IgD-negative memory B cell (primary cell): ENCODE measurements around the gene R3HDM1. TPM values are rescaled to one million over a fixed set of nuclear protein-coding genes. Genes with fewer than 3 reads are reported as not detected.
A peak's percentile ranks its signal among the peaks of the same experiment; 100 is the strongest.

Experiments
- H3K27ac Mint-ChIP-seq, 3 donors: one replicate each; pipeline ENCODE4 v1.8.0; 2020 to 2022; ENCODE audit warnings: mild to moderate bottlenecking in 3 of 3, mixed read lengths in 3 of 3, moderate library complexity in 1 of 3
- H3K27me3 Mint-ChIP-seq: one replicate; pipeline ENCODE4 v1.8.0; 2021; ENCODE audit warnings: mixed read lengths
- H3K36me3 Mint-ChIP-seq: one replicate; pipeline ENCODE4 v1.8.0; 2020; ENCODE audit warnings: mild to moderate bottlenecking, mixed read lengths
- H3K4me1 Mint-ChIP-seq, 3 donors: one replicate each; pipeline ENCODE4 v1.8.0; 2020 to 2022; ENCODE audit warnings: mixed read lengths in 3 of 3, mild to moderate bottlenecking in 1 of 3
- H3K4me3 Mint-ChIP-seq, 4 donors: one replicate each; pipeline ENCODE4 v1.8.0; 2020 to 2022; ENCODE audit warnings: mild to moderate bottlenecking in 4 of 4, mixed read lengths in 4 of 4, moderate library complexity in 3 of 4
- H3K9me3 Mint-ChIP-seq, 3 donors: one replicate each; pipeline ENCODE4 v1.8.0; 2020 to 2021; ENCODE audit warnings: mixed read lengths in 3 of 3, mild to moderate bottlenecking in 1 of 3
- polyA plus RNA-seq: library from polyadenylated mRNA; unstranded; fragments of 300-500 nt; fragmentation: Illumina TruSeq; gene quantifications from one replicate; pipeline ENCODE4 v1.2.3, GENCODE V29; 2021

R3HDM1 gene
- polyA plus RNA-seq, 1 donor from 2014 or later, result 18.1 TPM

DNA sequence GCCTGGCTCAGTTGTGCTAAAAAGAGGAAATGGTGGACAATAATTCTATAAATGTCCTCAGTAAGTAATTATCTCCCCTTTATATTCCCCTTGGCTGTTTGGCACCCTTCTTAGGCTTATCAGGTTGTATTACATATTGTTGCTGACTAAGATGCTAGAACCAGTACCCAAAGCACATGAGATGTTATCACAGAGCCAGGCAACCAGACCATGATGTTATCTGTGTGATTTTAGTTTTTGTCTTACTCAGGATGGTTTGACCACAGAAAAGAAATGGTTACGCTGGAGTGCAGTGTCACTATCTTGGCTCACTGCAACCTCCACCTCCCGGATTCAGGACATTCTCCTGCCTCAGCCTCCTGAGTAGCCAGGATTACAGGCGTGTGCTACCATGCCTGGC is 15.2 kb downstream of the R3HDM1 start:
- peaks cover 5 to 20% (median 7%) of the 10 kb centered on the region in 3 donors for H3K4me1 Mint-ChIP-seq
- no peaks in the 10 kb centered on the region for H3K27me3 Mint-ChIP-seq
- peak overlapping the region in 1 of 3 donors; percentile 24 for H3K27ac Mint-ChIP-seq

DNA sequence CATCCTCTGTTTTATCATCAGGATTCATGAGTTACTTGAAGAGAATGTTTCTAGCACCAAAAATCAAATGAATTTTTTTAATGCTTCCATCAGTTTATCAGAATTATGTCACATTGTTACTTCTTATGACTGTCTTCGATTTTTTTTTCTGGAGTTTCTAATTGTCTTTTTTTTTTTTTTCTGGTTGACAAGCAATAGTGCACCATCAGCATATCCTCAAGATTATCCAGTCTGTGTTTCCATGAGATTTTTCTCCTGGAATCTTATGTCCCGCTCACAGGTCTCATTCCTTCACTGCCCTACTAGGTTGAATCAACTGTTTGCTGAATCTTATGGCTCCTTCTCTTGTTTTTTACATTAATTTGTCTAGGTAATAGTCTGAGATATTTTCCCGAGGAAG is 16.0 kb downstream of the R3HDM1 start:
- Mint-ChIP-seq H3K27ac (no peak overlapping the region), H3K4me1 (peaks cover 5 to 20% (median 6%) of the 10 kb centered on the region in 3 donors), H3K4me3 (no peak overlapping the region), H3K27me3 (no peaks in the 10 kb centered on the region), H3K9me3 (no peaks in the 10 kb centered on the region), H3K36me3 (peaks cover 2% of the 10 kb centered on the region)

More for the DNA sequence above, 15.2 kb downstream of the R3HDM1 start:
- Mint-ChIP-seq H3K36me3 (peaks cover 3% of the 10 kb centered on the region), H3K4me3 (peak overlapping the region in 1 of 4 donors; percentile 56), H3K9me3 (no peaks in the 10 kb centered on the region)

DNA sequence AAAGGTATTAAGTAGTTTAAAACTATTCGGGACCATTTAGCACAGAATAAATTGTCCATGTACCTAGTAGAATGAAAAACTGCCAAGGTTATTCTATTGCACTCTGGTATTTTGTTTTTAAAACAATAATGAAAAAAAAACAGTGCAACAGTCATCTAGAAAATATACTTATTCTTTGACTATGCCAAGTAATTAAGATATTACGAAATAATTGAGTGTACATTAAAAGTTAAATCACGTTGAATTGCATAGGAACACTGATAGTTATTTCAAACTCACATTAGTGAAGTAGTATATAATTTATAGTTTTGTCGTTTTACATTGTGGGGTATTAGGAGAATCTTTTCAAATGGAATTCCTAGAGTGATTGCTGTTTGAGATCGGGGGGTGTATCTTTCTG is 20.1 kb downstream of the R3HDM1 start:
- H3K27ac Mint-ChIP-seq, result no peak overlapping the region
- peaks cover 4% of the 10 kb centered on the region for H3K36me3 Mint-ChIP-seq
- no peak overlapping the region for H3K4me3 Mint-ChIP-seq
- no peaks in the 10 kb centered on the region for H3K27me3 Mint-ChIP-seq
- H3K4me1 Mint-ChIP-seq, result peaks cover 5 to 16% (median 12%) of the 10 kb centered on the region in 3 donors
- no peaks in the 10 kb centered on the region for H3K9me3 Mint-ChIP-seq

DNA sequence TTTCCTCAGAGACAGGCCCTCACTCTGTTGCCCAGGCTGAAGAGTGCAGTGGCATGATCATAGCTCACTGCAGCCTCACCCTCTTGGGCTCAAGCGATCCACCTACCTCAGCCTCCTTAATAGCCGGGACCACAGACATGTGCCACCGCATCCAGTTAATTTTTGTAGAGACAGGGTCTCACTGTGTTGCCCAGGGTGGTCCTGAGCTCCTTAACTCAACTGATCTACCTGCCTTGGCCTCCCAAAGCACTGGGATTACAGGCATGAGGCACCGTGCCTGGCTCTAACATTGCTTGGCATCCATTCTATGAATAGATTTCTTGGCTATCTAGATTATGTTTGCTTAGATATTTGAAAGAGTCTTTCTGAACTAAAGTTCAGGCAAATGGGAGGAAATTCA is 21.6 kb downstream of the R3HDM1 start:
- no peaks in the 10 kb centered on the region for H3K27me3 Mint-ChIP-seq
- no peak overlapping the region for H3K4me3 Mint-ChIP-seq
- H3K36me3 Mint-ChIP-seq, result peaks cover 7% of the 10 kb centered on the region
- H3K4me1 Mint-ChIP-seq, result peaks cover 6 to 21% (median 12%) of the 10 kb centered on the region in 3 donors
- H3K27ac Mint-ChIP-seq, result no peak overlapping the region
- H3K9me3 Mint-ChIP-seq, result no peaks in the 10 kb centered on the region

DNA sequence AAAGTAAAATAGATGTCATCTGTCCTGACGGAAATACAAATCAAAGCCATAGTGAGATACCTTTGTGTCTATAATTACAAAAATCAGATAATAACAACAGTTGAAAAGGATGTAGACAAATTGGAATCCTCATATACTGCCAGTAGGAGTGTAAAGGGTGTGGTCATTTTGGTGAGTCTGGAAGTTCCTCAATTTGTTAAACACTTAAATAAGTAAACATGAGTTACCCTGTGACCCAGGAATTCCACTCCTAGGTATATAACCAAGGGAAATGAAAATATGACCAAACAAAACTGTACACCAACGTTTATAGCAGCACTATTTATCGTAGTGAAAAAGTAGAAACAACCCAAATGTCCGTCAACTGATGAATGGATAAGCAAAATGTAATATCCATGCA is 24.0 kb downstream of the R3HDM1 start:
- H3K4me1 Mint-ChIP-seq, result peaks cover 6 to 21% (median 10%) of the 10 kb centered on the region in 3 donors
- no peak overlapping the region for H3K4me3 Mint-ChIP-seq
- peaks cover 5% of the 10 kb centered on the region for H3K36me3 Mint-ChIP-seq
- no peaks in the 10 kb centered on the region for H3K9me3 Mint-ChIP-seq
- no peaks in the 10 kb centered on the region for H3K27me3 Mint-ChIP-seq
- no peak overlapping the region for H3K27ac Mint-ChIP-seq

DNA sequence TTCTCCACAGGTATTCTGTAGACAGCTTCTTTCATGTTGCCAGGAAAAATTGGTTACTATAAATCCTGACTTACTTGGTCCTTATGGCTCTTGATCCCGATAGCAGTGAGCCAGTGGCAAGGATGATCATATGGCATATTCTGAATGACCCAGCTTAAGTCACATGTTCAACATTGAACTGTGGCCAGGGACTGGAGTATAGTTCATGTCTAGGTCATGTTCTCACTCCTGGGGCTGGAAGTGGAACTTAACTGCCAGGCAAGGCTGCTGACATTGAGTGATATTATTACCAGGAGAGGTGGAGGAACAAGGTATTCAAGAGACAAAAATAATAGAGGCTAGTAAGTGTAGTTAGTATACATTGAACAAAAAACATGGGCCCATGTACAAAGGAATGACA is 26.2 kb downstream of the R3HDM1 start:
- Mint-ChIP-seq H3K9me3 (no peaks in the 10 kb centered on the region), H3K27me3 (no peaks in the 10 kb centered on the region), H3K4me1 (peaks cover 6 to 16% (median 10%) of the 10 kb centered on the region in 3 donors), H3K27ac (no peak overlapping the region), H3K4me3 (no peak overlapping the region), H3K36me3 (peaks cover 5% of the 10 kb centered on the region)

DNA sequence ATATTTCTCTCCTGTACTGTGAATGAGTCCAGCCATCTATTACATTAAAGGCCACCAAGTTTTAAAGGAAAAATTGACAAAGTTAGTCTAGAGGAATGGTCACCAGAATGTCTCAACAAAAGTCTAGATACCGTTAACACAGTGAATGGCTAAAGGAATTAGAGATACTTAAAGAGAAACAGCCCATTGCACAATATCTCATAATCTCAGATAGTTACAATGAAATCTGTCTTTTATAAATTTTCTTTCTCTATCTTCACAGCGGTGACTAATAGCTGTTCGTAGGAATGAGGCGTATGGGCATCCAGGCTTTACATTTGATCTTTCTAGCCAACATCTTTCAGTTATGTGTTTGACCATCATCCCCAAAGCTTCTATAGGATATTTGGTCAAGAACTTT is 30.6 kb downstream of the R3HDM1 start:
- H3K27ac Mint-ChIP-seq, result no peak overlapping the region
- H3K9me3 Mint-ChIP-seq, result no peaks in the 10 kb centered on the region
- H3K36me3 Mint-ChIP-seq, result peaks cover 8% of the 10 kb centered on the region
- peaks cover 0 to 3% (median under 1%) of the 10 kb centered on the region in 3 donors for H3K4me1 Mint-ChIP-seq
- H3K27me3 Mint-ChIP-seq, result no peaks in the 10 kb centered on the region
- no peak overlapping the region for H3K4me3 Mint-ChIP-seq

DNA sequence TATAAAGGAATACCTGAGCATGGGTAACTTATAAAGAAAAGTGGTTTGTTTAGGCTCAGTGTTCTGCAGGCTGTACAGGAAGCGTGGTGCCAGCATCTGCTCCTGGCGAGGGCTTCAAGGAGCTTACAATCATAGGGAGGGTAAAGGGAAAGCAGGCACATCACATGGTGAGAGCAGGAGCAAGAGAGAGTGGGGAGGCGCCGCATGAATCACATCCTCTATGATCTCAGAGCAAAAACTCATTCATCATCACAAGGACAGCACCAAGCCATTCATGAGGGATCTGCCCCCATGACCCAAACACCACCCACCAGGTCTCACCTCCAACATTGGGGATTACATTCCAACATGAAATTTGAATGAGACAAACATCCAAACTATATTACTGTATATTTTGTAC is 32.5 kb downstream of the R3HDM1 start:
- Mint-ChIP-seq H3K9me3 (no peaks in the 10 kb centered on the region), H3K27ac (no peak overlapping the region), H3K27me3 (no peaks in the 10 kb centered on the region), H3K4me3 (no peak overlapping the region), H3K4me1 (no peaks in the 10 kb centered on the region), H3K36me3 (peaks cover 12% of the 10 kb centered on the region)

DNA sequence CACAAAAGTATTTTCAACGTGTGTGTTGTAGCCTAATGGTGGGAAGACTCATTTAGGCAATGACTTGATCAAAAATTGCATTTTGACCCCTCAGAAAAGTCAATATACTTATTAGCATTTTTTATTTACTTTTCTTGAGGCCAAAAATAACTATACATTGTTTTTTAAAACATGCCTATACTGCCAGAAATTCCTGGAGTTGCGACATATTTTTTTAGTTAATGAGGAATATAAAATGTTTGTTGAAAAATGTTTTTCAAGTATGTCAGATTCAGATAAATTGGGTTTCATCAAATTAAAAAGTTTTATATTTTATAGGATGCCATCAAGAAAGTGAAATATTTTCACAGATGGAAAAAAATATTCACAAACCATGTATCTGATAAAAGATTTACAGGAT is 39.6 kb downstream of the R3HDM1 start:
- Mint-ChIP-seq H3K27ac (no peak overlapping the region), H3K36me3 (peaks cover 11% of the 10 kb centered on the region), H3K4me3 (no peak overlapping the region), H3K27me3 (no peaks in the 10 kb centered on the region), H3K4me1 (no peaks in the 10 kb centered on the region), H3K9me3 (no peaks in the 10 kb centered on the region)

DNA sequence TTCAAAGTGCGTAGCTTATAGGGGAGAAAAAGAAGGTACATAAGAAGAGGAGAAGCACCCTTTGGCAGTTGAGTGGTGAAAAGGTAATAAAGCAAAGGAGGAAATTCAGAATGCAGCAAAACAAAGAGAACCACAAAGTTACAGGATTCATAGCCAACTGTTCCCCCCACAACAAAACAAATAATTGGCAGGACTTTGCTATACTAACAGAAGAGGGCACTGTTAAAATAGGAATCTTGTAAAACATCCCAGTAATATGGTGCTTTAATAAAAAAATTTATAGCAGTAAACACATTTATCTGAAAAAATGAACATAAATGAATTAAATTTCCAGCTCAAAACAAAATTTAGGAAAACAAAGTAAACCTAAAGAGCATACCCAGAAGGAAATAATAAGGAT is 42.3 kb downstream of the R3HDM1 start:
- no peak overlapping the region for H3K4me3 Mint-ChIP-seq
- H3K27ac Mint-ChIP-seq, result no peak overlapping the region
- no peaks in the 10 kb centered on the region for H3K27me3 Mint-ChIP-seq
- H3K9me3 Mint-ChIP-seq, result no peaks in the 10 kb centered on the region
- H3K4me1 Mint-ChIP-seq, result peaks cover 0 to 7% (median 0%) of the 10 kb centered on the region in 3 donors
- H3K36me3 Mint-ChIP-seq, result peaks cover 8% of the 10 kb centered on the region

DNA sequence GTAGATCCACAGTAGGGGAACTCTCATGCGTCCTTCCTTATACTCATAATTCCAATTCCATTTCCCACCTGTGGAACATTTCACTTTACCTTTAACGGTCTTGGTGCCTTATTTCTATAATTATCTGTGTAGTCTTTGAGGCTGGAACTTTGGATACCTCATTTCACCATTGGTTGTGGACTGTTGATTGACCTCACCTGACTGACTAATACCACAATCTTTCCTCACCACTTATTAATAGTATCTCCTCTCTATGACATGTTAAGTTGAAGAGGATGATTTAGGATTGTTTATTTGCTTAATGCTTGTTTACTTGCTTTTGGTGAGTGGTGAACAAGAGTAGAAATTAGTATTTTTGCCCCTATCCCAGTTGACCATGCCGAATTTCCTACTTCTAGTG is 50.0 kb downstream of the R3HDM1 start:
- Mint-ChIP-seq H3K4me1 (peaks cover 4 to 27% (median 16%) of the 10 kb centered on the region in 3 donors), H3K27me3 (no peaks in the 10 kb centered on the region), H3K9me3 (no peaks in the 10 kb centered on the region), H3K4me3 (no peak overlapping the region), H3K27ac (no peak overlapping the region), H3K36me3 (peaks cover 2% of the 10 kb centered on the region)

DNA sequence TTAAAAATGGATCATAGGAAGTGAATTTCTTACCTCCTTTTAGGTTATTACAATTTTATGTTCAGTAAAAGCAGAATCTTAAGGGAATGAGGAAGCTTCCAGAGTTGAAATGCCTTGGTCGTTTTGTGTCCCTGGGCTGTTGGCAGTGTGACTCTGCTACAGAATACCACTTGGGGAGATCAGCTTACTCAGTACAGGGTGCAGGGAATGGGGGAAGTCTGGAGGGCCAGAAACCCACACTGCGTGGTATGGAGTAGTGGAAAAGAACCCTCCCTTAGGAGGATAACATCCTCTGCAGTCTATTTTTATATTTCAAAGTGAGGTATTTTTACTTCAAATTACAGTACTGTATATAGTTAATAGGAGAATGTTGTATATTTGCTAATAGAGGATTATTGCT is 51.1 kb downstream of the R3HDM1 start:
- no peaks in the 10 kb centered on the region for H3K9me3 Mint-ChIP-seq
- peaks cover 4 to 27% (median 19%) of the 10 kb centered on the region in 3 donors for H3K4me1 Mint-ChIP-seq
- no peak overlapping the region for H3K27ac Mint-ChIP-seq

DNA sequence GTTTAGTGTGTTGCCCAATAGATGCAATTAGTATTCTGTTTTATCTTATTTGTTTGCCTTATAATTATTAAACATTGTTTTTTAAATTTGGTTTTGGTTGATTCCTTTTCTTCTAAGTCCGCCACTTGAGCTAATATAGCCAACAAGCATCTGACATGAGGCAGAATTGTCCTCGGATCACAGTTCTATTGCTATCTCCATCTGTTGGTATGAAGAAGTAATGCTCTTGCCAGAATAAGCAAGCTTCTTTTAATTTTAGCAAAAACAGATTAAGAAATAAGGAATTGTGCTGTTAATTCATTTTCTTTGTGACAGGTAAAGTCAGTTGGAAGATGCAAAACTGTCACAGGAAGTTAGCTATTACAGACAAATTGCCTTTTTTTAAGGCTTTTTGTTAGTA is 54.3 kb downstream of the R3HDM1 start:
- no peak overlapping the region for H3K4me3 Mint-ChIP-seq
- H3K36me3 Mint-ChIP-seq, result no peaks in the 10 kb centered on the region
- no peak overlapping the region for H3K27ac Mint-ChIP-seq
- H3K9me3 Mint-ChIP-seq, result peaks cover 0 to 4% (median 0%) of the 10 kb centered on the region in 3 donors
- H3K27me3 Mint-ChIP-seq, result no peaks in the 10 kb centered on the region
- H3K4me1 Mint-ChIP-seq, result peaks cover 7 to 25% (median 9%) of the 10 kb centered on the region in 3 donors

More for the DNA sequence above, 51.1 kb downstream of the R3HDM1 start:
- Mint-ChIP-seq H3K36me3 (peaks cover 2% of the 10 kb centered on the region), H3K27me3 (no peaks in the 10 kb centered on the region), H3K4me3 (no peak overlapping the region)

DNA sequence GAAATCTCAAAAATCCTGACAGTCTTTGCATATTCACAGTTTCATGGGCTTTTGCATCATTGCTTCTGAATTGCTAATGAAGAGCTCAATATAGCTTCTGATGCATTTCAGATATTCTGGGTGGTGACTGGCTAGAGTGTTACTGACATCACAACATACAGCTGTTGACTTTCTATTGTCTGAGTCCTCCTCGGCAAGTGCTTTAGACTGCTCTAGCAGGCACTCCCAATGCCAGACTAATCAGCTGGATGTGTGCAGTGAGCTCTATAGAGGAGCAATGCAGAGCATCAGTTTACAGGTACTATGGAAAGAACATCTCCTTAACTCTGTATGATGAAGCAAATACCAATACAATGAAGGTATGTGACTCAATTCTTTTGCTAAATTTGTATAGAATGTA is 54.9 kb downstream of the R3HDM1 start:
- Mint-ChIP-seq H3K4me1 (peaks cover 7 to 22% (median 9%) of the 10 kb centered on the region in 3 donors), H3K27me3 (no peaks in the 10 kb centered on the region), H3K36me3 (no peaks in the 10 kb centered on the region), H3K27ac (no peak overlapping the region), H3K4me3 (no peak overlapping the region), H3K9me3 (peaks cover 0 to 4% (median 0%) of the 10 kb centered on the region in 3 donors)

DNA sequence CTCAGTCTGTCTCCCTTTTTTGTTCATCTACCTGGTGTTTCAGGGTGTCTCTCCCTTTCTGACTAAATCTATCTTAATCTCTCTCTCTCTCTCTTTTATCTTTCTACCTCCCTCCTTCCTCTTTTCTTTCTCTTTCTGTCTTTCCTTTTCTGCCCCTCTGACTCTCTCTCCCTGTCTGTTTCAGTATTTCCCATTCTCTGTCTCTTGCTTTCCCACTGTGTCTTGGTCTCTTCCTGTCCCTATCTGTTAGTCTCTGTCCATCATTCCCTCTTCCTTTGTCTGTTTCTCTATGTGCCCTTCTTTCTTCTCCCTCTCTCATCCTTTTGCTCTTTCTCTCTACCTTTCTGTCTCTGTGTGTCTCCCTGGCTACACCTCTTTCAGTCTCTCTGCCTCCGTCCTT is 56.7 kb downstream of the R3HDM1 start:
- Mint-ChIP-seq H3K36me3 (peaks cover 3% of the 10 kb centered on the region), H3K9me3 (peaks cover 0 to 9% (median 0%) of the 10 kb centered on the region in 3 donors), H3K4me1 (peaks cover 7 to 17% (median 9%) of the 10 kb centered on the region in 3 donors), H3K27ac (peak overlapping the region in 1 of 3 donors; percentile 6), H3K4me3 (no peak overlapping the region), H3K27me3 (no peaks in the 10 kb centered on the region)

DNA sequence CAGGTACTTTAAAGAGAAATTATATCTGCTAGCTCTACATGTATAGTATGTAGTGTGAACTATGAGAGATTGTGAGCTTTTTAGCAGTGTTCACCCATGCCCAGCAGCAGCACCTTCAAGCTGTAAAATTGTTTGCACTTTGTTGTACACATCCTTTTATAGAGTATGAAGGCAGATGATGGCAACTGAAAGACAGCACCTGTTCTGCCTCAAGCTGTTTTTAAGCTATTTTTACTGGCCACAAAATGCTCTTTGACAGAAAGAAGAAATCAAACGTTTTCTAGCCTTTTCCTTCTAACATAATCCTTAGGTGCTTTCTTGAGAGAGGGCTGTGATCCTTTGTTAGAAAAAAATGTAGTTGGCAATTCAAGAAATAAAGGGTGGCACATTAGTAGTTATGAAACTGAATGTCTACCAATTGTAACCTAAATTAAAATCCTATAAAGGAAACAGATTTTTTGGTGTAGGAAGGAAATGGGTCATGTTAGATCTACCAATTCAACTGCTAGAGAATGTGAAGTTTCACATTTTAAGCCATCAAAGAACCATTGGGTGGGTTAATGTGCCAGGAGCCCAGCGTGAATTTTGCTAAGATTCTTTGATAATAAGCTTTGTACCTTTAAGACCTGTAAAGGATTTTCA is 59.5 kb downstream of the R3HDM1 start:
- no peak overlapping the region for H3K4me3 Mint-ChIP-seq
- H3K27ac Mint-ChIP-seq, result no peak overlapping the region
- H3K27me3 Mint-ChIP-seq, result no peaks in the 10 kb centered on the region
- H3K4me1 Mint-ChIP-seq, result peaks cover 5 to 7% (median 7%) of the 10 kb centered on the region in 3 donors
- peaks cover 3% of the 10 kb centered on the region for H3K36me3 Mint-ChIP-seq
- H3K9me3 Mint-ChIP-seq, result peaks cover 0 to 9% (median 1%) of the 10 kb centered on the region in 3 donors
